IPS-NIHi7 (cell line): Measurements from ENCODE around the gene EIF5A.

Experiments
- DNase-seq: peaks from one replicate; pipeline ENCODE4 v3.0.0; 2012; ENCODE audit warnings: mixed read lengths; ENCODE audit errors: extremely low spot score

Gene EIF5A

GRCh38 chr17:7306911-7307685 is at the start of gene EIF5A:
Gene EIF5A, plus strand, starts transcription at chr17:7307628. Its CDS starts 2,008 bp downstream, at chr17:7309636.
- DNase-seq: peak; percentile 96

- no peak for DNase-seq
These were observed 48.5 kb upstream of the EIF5A start for GRCh38 chr17:7258731-7259554.

GRCh38 chr17:7259555-7259889 is 47.9 kb upstream of the EIF5A start:
- DNase-seq: no peak

- no peak for DNase-seq
These were observed 47.3 kb upstream of the EIF5A start for GRCh38 chr17:7260151-7260550.

GRCh38 chr17:7260651-7261378 is 46.6 kb upstream of the EIF5A start:
- DNase-seq: peak; percentile 61

GRCh38 chr17:7261379-7262191 is 45.8 kb upstream of the EIF5A start:
- no peak for DNase-seq

GRCh38 chr17:7262192-7262934 is 45.1 kb upstream of the EIF5A start, which contains the start of gene CLDN7:
Gene CLDN7, minus strand, starts transcription at chr17:7262478. Its CDS starts 435 bp downstream, at chr17:7262043.
- peak; percentile 91 for DNase-seq

GRCh38 chr17:7262935-7263800 is 44.3 kb upstream of the EIF5A start:
- DNase-seq: peak; percentile 82

- no peak for DNase-seq
These were observed 43.7 kb upstream of the EIF5A start for GRCh38 chr17:7263801-7264078.

- no peak for DNase-seq
These were observed 40.6 kb upstream of the EIF5A start for GRCh38 chr17:7266784-7267183.

- DNase-seq: no peak
These were observed 28.0 kb upstream of the EIF5A start for GRCh38 chr17:7279448-7279847.

- DNase-seq: peak; percentile 91
These were observed 26.8 kb upstream of the EIF5A start for GRCh38 chr17:7280519-7281073.

- peak; percentile 99 for DNase-seq
These were observed 26.1 kb upstream of the EIF5A start, which contains the start of gene SLC2A4 for GRCh38 chr17:7281074-7281952. Gene SLC2A4, plus strand, starts transcription at chr17:7281718. Its CDS starts 217 bp downstream, at chr17:7281935.

GRCh38 chr17:7281953-7282751 is 25.3 kb upstream of the EIF5A start:
- peak; percentile 17 for DNase-seq

- no peak for DNase-seq
These were observed 24.6 kb upstream of the EIF5A start for GRCh38 chr17:7282752-7283321.

- DNase-seq: no peak
These were observed 23.8 kb upstream of the EIF5A start for GRCh38 chr17:7283471-7284216.

- DNase-seq: no peak
These were observed 22.5 kb upstream of the EIF5A start for GRCh38 chr17:7284911-7285310.
